Neuronal stem cell (in vitro differentiated cells): ENCODE data around the gene SLC6A4.

Experiments used
- DNase-seq: peaks from one replicate; pipeline ENCODE4 v3.0.0-alpha.2; 2013; ENCODE audit warnings: low spot score
- H2AFZ ChIP-seq: one replicate; pipeline ENCODE4 v1.6.1; 2013; ENCODE audit warnings: mild to moderate bottlenecking, low read length, inconsistent platforms
- H2AK5ac ChIP-seq: 2 replicates; pipeline ENCODE4 v1.6.1; 2013; ENCODE audit warnings: low read depth, mild to moderate bottlenecking, inconsistent platforms, low read length, moderate library complexity, mixed read lengths
- H2BK120ac ChIP-seq: 2 replicates; pipeline ENCODE4 v1.6.1; 2013; ENCODE audit warnings: low read depth, mild to moderate bottlenecking, inconsistent platforms, low read length, moderate library complexity, mixed read lengths
- H2BK12ac ChIP-seq: one replicate; pipeline ENCODE4 v1.6.1; 2013; ENCODE audit warnings: low read length, inconsistent platforms
- H2BK15ac ChIP-seq: 2 replicates; pipeline ENCODE4 v1.6.1; 2013; ENCODE audit warnings: mild to moderate bottlenecking, low read length, inconsistent platforms, mixed read lengths
- H2BK5ac ChIP-seq: one replicate; pipeline ENCODE4 v1.6.1; 2013; ENCODE audit warnings: inconsistent platforms, mild to moderate bottlenecking, low read length, moderate library complexity
- H3K14ac ChIP-seq: one replicate; pipeline ENCODE4 v1.6.1; 2013; ENCODE audit warnings: low read length, inconsistent platforms
- H3K18ac ChIP-seq: 2 replicates; pipeline ENCODE4 v1.6.1; 2013; ENCODE audit warnings: low read length, inconsistent platforms
- H3K23ac ChIP-seq: 2 replicates; pipeline ENCODE4 v1.6.1; 2013; ENCODE audit warnings: low read depth, mild to moderate bottlenecking, mixed read lengths, low read length, inconsistent platforms; ENCODE audit not compliant: poor library complexity
- H3K27ac ChIP-seq: replicated peaks from 3 replicates; pipeline ENCODE4 v1.5.1; 2013; ENCODE audit warnings: low read length, inconsistent platforms
- H3K27me3 ChIP-seq, 3 experiments: 2 replicates each; pipeline ENCODE4 v1.6.1; 2013; ENCODE audit warnings: low read length in 3 of 3, mild to moderate bottlenecking in 2 of 3, inconsistent platforms in 1 of 3, low read depth in 1 of 3, mixed read lengths in 1 of 3, moderate library complexity in 1 of 3; ENCODE audit not compliant: control insufficient read depth in 3 of 3, insufficient read depth in 3 of 3
- H3K36me3 ChIP-seq, 2 donors: replicated peaks in 1 of 2; 2 replicates each; pipeline ENCODE4 v1.6.1; 2013; ENCODE audit warnings: low read length in 2 of 2; ENCODE audit not compliant: control insufficient read depth in 2 of 2, insufficient read depth in 2 of 2
- H3K4ac ChIP-seq: 2 replicates; pipeline ENCODE4 v1.6.1; 2013; ENCODE audit warnings: inconsistent platforms, mild to moderate bottlenecking, low read length, moderate library complexity
- H3K4me1 ChIP-seq, 2 donors: 1 replicate in 1 of 2; 2 replicates in 1 of 2; pipeline ENCODE4 v1.6.1; 2013; ENCODE audit warnings: low read length in 2 of 2, low read depth in 1 of 2; ENCODE audit not compliant: control insufficient read depth in 2 of 2, insufficient read depth in 1 of 2
- H3K4me2 ChIP-seq: one replicate; pipeline ENCODE4 v1.6.1; 2013; ENCODE audit warnings: mild to moderate bottlenecking, low read length, inconsistent platforms; ENCODE audit not compliant: insufficient read depth, poor library complexity, severe bottlenecking
- H3K4me3 ChIP-seq, 2 donors: 2 replicates each; pipeline ENCODE4 v1.5.1; 2013; ENCODE audit warnings: low read length in 2 of 2, mild to moderate bottlenecking in 2 of 2, inconsistent platforms in 1 of 2, moderate library complexity in 1 of 2
- H3K79me1 ChIP-seq: one replicate; pipeline ENCODE4 v1.6.1; 2013; ENCODE audit warnings: low read depth, mild to moderate bottlenecking, inconsistent platforms, low read length, moderate library complexity
- H3K9ac ChIP-seq: one replicate; pipeline ENCODE4 v1.6.1; 2013; ENCODE audit warnings: mild to moderate bottlenecking, low read depth, low read length, inconsistent platforms; ENCODE audit not compliant: poor library complexity
- H3K9me3 ChIP-seq, 2 donors: replicated peaks in 1 of 2; 2 replicates each; pipeline versions ENCODE3 to v1.6.1; 2013; ENCODE audit warnings: low read length in 2 of 2, mild to moderate bottlenecking in 2 of 2, inconsistent platforms in 1 of 2, low read depth in 1 of 2, mixed read lengths in 1 of 2, moderate library complexity in 1 of 2; ENCODE audit not compliant: control insufficient read depth in 2 of 2, insufficient read depth in 1 of 2
- H4K8ac ChIP-seq: one replicate; pipeline ENCODE4 v1.6.1; 2013; ENCODE audit warnings: low read depth, mild to moderate bottlenecking, inconsistent platforms, low read length, moderate library complexity
- H4K91ac ChIP-seq: one replicate; pipeline ENCODE4 v1.6.1; 2013; ENCODE audit warnings: low read length, low read depth, mild to moderate bottlenecking, inconsistent platforms; ENCODE audit not compliant: poor library complexity
- WGBS, 2 donors: extraction: QIAGEN DNeasy Blood & Tissue Kit; methylation state at CpG; one replicate each; pipeline ENCODE4 v1.1.7; 2013; ENCODE audit warnings: missing lambda C conversion rate in 2 of 2, mixed read lengths in 1 of 2; ENCODE audit not compliant: insufficient read length in 2 of 2, insufficient replicate concordance in 1 of 2; ENCODE audit errors: extremely low coverage in 2 of 2; 5-methylcytosine and 5-hydroxymethylcytosine counted together

SLC6A4 gene

DNA sequence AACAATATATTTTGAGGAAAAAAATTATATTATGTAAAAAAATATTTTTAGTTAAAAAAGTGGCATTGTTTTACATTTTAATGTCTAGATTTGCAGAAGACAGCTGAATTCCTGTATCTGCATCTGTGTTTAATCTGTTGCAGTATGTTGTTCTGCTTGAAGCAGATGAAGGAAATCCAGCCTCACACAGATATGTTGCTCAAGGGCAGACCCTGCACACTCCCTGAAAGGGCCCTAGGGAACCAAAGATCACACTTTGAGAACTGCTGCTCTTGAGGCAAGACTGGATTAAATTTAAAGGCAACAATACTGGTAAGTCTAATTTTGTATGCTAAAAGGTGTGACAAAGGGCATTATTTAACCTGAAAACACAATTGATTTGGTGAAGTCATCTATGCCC is 16.4 kb upstream of the SLC6A4 start:
- H3K79me1 ChIP-seq, result no peaks in the 10 kb centered on the region
- H3K4ac ChIP-seq, result no peak overlapping the region
- peaks cover 6 to 47% of the 10 kb centered on the region in 2 donors for H3K36me3 ChIP-seq
- H2BK120ac ChIP-seq, result no peak overlapping the region
- no peak for DNase-seq
- no peak overlapping the region for H3K18ac ChIP-seq
- no peak overlapping the region for H3K4me2 ChIP-seq
- no peak overlapping the region for H3K14ac ChIP-seq
- H2AFZ ChIP-seq, result no peak overlapping the region
- H2AK5ac ChIP-seq, result no peak overlapping the region
- H2BK5ac ChIP-seq, result no peak overlapping the region
- no peak overlapping the region for H2BK15ac ChIP-seq
- H4K8ac ChIP-seq, result no peak overlapping the region
- H3K27me3 ChIP-seq, result no peaks in the 10 kb centered on the region
- no peak overlapping the region for H3K23ac ChIP-seq
- H3K9ac ChIP-seq, result no peak overlapping the region
- no peaks in the 10 kb centered on the region for H3K9me3 ChIP-seq
- H2BK12ac ChIP-seq, result no peak overlapping the region
- H3K4me3 ChIP-seq, result no peak overlapping the region
- no peak overlapping the region for H4K91ac ChIP-seq
- no peak overlapping the region for H3K27ac ChIP-seq
- no peaks in the 10 kb centered on the region for H3K4me1 ChIP-seq

DNA sequence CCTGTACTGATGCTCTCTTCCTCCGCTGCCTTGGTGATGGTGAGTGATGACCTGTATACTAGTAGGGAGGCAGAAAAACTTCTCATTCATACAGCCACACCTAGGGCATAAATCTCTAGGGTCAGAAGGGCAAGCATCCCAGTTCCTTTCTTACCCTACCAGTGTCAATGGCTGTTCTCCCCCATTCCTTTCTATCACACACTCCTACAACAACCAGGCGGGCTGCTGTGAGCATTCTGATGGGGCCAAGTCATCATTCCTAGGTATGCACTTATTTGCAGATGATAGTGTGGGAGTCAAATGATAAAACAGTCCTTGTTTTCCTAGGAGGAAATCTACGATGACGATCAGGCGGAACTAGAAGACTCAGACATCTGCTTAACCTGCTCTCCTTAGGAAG is 14.0 kb upstream of the SLC6A4 start:
- WGBS, 2 donors, result no CpG with 5 or more reads among the region's 5 CpGs
- no peak overlapping the region for H3K27ac ChIP-seq

DNA sequence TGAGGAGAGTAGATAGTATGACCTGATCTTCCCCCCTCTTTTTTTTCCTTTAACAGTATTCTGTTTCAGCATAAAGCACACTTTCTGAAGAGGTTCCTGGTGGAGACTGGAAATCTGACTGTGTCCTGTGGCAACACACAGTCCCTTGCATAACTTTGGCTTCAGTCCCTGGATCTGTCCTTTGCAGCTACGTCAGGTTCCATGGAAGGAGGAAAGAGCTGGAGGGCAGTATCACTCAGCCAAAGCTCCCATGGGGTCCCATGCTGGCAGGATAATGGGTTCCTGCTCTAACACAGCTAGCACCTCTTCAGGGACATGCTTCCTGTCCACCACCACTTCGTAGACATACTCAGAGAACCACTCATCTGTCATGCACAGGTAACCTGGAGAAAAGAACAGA is 13.3 kb upstream of the SLC6A4 start:
- DNase-seq, result no peak

More for the DNA sequence above, 14.0 kb upstream of the SLC6A4 start:
- H4K91ac ChIP-seq, result no peak overlapping the region
- no peak overlapping the region for H2BK15ac ChIP-seq
- H2AK5ac ChIP-seq, result no peak overlapping the region
- no peaks in the 10 kb centered on the region for H3K79me1 ChIP-seq
- H3K14ac ChIP-seq, result no peak overlapping the region
- DNase-seq, result no peak
- H3K23ac ChIP-seq, result no peak overlapping the region
- no peak overlapping the region for H2BK120ac ChIP-seq
- H3K36me3 ChIP-seq, result peaks cover 6 to 45% of the 10 kb centered on the region in 2 donors
- no peak overlapping the region for H3K4me2 ChIP-seq
- H3K4ac ChIP-seq, result no peak overlapping the region
- H3K27me3 ChIP-seq, result no peaks in the 10 kb centered on the region
- no peak overlapping the region for H2AFZ ChIP-seq
- no peak overlapping the region for H2BK12ac ChIP-seq
- H4K8ac ChIP-seq, result no peak overlapping the region
- no peaks in the 10 kb centered on the region for H3K4me1 ChIP-seq
- no peak overlapping the region for H3K9ac ChIP-seq
- no peak overlapping the region for H3K18ac ChIP-seq
- no peaks in the 10 kb centered on the region for H3K9me3 ChIP-seq
- no peak overlapping the region for H3K4me3 ChIP-seq
- no peak overlapping the region for H2BK5ac ChIP-seq

DNA sequence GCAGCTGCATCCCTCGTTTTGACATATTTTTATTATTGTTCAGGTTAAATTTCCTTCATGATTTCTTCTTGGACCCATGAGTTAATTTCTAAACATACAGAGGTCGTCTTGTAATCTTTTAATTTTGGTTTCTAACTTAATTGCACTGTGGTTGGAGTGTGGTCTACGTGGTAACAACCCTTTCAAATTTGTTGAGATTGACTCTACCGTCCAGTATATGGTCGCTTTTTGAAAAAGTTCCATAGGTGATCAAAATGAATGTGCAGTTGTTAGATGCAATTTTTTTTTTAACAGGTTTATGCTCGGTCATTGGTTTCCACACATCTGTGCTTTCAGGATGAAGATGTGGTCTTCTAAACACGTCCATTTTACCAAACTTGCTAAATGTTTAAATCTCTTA is 11.0 kb upstream of the SLC6A4 start:
- no peak overlapping the region for H3K18ac ChIP-seq
- no peak overlapping the region for H2BK12ac ChIP-seq
- H2BK120ac ChIP-seq, result no peak overlapping the region
- no peak overlapping the region for H2AFZ ChIP-seq
- H3K79me1 ChIP-seq, result no peaks in the 10 kb centered on the region
- H4K8ac ChIP-seq, result no peak overlapping the region
- H2BK15ac ChIP-seq, result no peak overlapping the region
- H3K23ac ChIP-seq, result no peak overlapping the region
- H3K4ac ChIP-seq, result no peak overlapping the region
- H3K36me3 ChIP-seq, result peaks cover 6 to 37% of the 10 kb centered on the region in 2 donors
- no peaks in the 10 kb centered on the region for H3K4me1 ChIP-seq
- no peak overlapping the region for H3K14ac ChIP-seq
- peaks cover 0 to 2% (median 0%) of the 10 kb centered on the region in 3 experiments for H3K27me3 ChIP-seq
- no peak overlapping the region for H3K27ac ChIP-seq
- no peaks in the 10 kb centered on the region for H3K9me3 ChIP-seq
- no peak for DNase-seq
- no peak overlapping the region for H4K91ac ChIP-seq
- no peak overlapping the region for H3K9ac ChIP-seq
- no CpG with 5 or more reads among the region's 7 CpGs for WGBS, 2 donors
- H3K4me2 ChIP-seq, result no peak overlapping the region
- H2AK5ac ChIP-seq, result no peak overlapping the region
- H3K4me3 ChIP-seq, result no peak overlapping the region
- no peak overlapping the region for H2BK5ac ChIP-seq

More for the DNA sequence above, 13.3 kb upstream of the SLC6A4 start:
- Histone ChIP-seq H3K4me3 (no peak overlapping the region), H3K14ac (no peak overlapping the region), H3K4me2 (no peak overlapping the region), H3K9ac (no peak overlapping the region), H2BK120ac (no peak overlapping the region), H4K91ac (no peak overlapping the region), H3K36me3 (peaks cover 6 to 45% of the 10 kb centered on the region in 2 donors), H3K79me1 (no peaks in the 10 kb centered on the region), H2BK12ac (no peak overlapping the region), H3K4me1 (no peaks in the 10 kb centered on the region), H2BK5ac (no peak overlapping the region), H2AFZ (no peak overlapping the region), H3K23ac (peak overlapping the region; percentile 13), H3K27ac (no peak overlapping the region), H3K18ac (no peak overlapping the region), H3K9me3 (no peaks in the 10 kb centered on the region), H3K27me3 (no peaks in the 10 kb centered on the region), H4K8ac (no peak overlapping the region), H3K4ac (no peak overlapping the region), H2AK5ac (no peak overlapping the region), H2BK15ac (no peak overlapping the region)
- WGBS, 2 donors, result no CpG with 5 or more reads among the region's 2 CpGs
